Heart right ventricle (tissue), 16 donors: Measurements from ENCODE around the gene MPRIP. TPM values are rescaled to one million over a fixed set of nuclear protein-coding genes. Genes with fewer than 3 reads are reported as not detected.
"Not testable (repeated sequence)": the region's sequence is repeated elsewhere in the genome, so short reads cannot be mapped to it uniquely, and the experiment has no call there.

Experiments
- ATAC-seq, 8 donors: fragments of 200-7000 bp; cut with Tn5 transposase; one replicate each; pipeline ENCODE4 v1.9.1; 2020; ENCODE audit warnings: mild to moderate bottlenecking in 8 of 8, moderate library complexity in 8 of 8, moderate number of reproducible peaks in 1 of 8
- DNase-seq, 2 donors: peaks; one replicate each; pipeline ENCODE4 v3.0.0-alpha.2; 2020
- H3K27ac ChIP-seq, 10 donors: fragments of 200-600 bp; sonication (generic) in 2 of 10; one replicate each; pipeline versions ENCODE4 v1.5.0 to v1.8.0; 2020 to 2022; ENCODE audit warnings: mild to moderate bottlenecking in 3 of 10
- H3K27me3 ChIP-seq, 7 donors: fragments of 200-600 bp; one replicate each; pipeline ENCODE4 v1.8.0; 2021 to 2022; ENCODE audit warnings: mild to moderate bottlenecking in 2 of 7
- H3K36me3 ChIP-seq, 9 donors: fragments of 200-600 bp; sonication (generic) in 1 of 9; one replicate each; pipeline versions ENCODE4 v1.5.0 to v1.8.0; 2020 to 2022; ENCODE audit warnings: mild to moderate bottlenecking in 2 of 9
- H3K4me1 ChIP-seq, 9 donors: fragments of 200-600 bp; sonication (generic) in 1 of 9; one replicate each; pipeline versions ENCODE4 v1.5.0 to v1.8.0; 2020 to 2022; ENCODE audit warnings: mild to moderate bottlenecking in 4 of 9
- H3K4me3 ChIP-seq, 10 donors: fragments of 200-600 bp; sonication (generic) in 2 of 10; one replicate each; pipeline versions ENCODE4 v1.5.0 to v1.8.0; 2020 to 2022; ENCODE audit warnings: mild to moderate bottlenecking in 7 of 10, moderate library complexity in 2 of 10
- H3K9me3 ChIP-seq, 11 donors: fragments of 200-600 bp in 10 of 11; sonication (generic) in 2 of 11; one replicate each; pipeline versions ENCODE4 v1.5.0 to v1.8.0; 2013 to 2022; ENCODE audit warnings: mild to moderate bottlenecking in 2 of 11, control low read depth in 1 of 11, moderate library complexity in 1 of 11
- whole genome bisulfite sequencing, 2 donors: extraction: QIAGEN DNeasy Blood & Tissue Kit; methylation state at CpG; one replicate each; pipeline ENCODE4 v1.1.7; 2013; ENCODE audit warnings: inconsistent platforms in 1 of 2; 5-methylcytosine and 5-hydroxymethylcytosine counted together
- intact Hi-C, 10 donors: fragments of 100-400 bp; cut with DNase I; formaldehyde crosslinking; loops; one replicate each; pipeline versions ENCODE4 v1.11.1 to v1.14.2; 2022
- polyA plus RNA-seq, 2 donors: library from polyadenylated mRNA; stranded (reverse); fragments of 200-250 nt; gene quantifications; one replicate each; pipeline ENCODE4 v1.2.3, GENCODE V29; 2013
- total RNA-seq, 10 donors: library from RNA; stranded (reverse); fragmentation: NEBNext Ultra II Directional in 3 of 10; extraction: Animal tissue kit (Norgen Biotek cat#: 25700) in 3 of 10; gene quantifications; one replicate each; pipeline versions ENCODE4 v1.2.1 to v1.2.4, GENCODE V29; 2021 to 2023
- TF ChIP-seq, protein P1 (sequence below), 9 donors: fragments of 200-600 bp; sonication (generic) in 2 of 9; IDR thresholded peaks; one replicate each; pipeline versions ENCODE4 v1.5.0 to v1.8.0; 2021 to 2022; ENCODE audit warnings: antibody characterized with exemption in 9 of 9, mild to moderate bottlenecking in 5 of 9, moderate library complexity in 1 of 9
- donor health status: Arrhythmogenic right ventricular cardiomyopathy.
- donor health status: ischemic (EF 13 %, LVEDD 7.1; RV severe dilation, severe dysfunction).
- donor health status: healthy with polysubstance abuse.
- donor health status: DM: no; HTN: yes; CAD: no.
- donor health status: DM: no; HTN: no; CAD: no.
- donor health status: ischemic (EF 25% LVEDD 6.9; RV normal size, moderate dysfunction).
- donor health status: ischemic (EF 25% LVEDD 5.7; RV mildly dilated, moderate dysfunction).
- donor health status: healthy.
- donor health status: DM: yes; HTN: yes; CAD: no.
- donor health status: Ischemic cardiomyopathy.
- donor health status: ischemic (EF 35%, LVEDD 5.7; RV mildly dilated, moderate dysfunction).
- donor health status: nonischemic (EF 11% LVEDD 7.7; RV severe dilation, severe dysfunction).
- donor health status: DM: yes; HTN: yes; CAD: no.
- donor health status: PGD.
- donor health status: ischemic (EF 29% LVEDD 5.4; RV normal size, mild dysfunction).
- donor health status: nonischemic (EF 23%, LVEDD 6.1; RV moderate dilation, normal function).

The MPRIP gene
- total and polyA plus RNA-seq, 12 donors = 225 to 409 (median 321) TPM

DNA sequence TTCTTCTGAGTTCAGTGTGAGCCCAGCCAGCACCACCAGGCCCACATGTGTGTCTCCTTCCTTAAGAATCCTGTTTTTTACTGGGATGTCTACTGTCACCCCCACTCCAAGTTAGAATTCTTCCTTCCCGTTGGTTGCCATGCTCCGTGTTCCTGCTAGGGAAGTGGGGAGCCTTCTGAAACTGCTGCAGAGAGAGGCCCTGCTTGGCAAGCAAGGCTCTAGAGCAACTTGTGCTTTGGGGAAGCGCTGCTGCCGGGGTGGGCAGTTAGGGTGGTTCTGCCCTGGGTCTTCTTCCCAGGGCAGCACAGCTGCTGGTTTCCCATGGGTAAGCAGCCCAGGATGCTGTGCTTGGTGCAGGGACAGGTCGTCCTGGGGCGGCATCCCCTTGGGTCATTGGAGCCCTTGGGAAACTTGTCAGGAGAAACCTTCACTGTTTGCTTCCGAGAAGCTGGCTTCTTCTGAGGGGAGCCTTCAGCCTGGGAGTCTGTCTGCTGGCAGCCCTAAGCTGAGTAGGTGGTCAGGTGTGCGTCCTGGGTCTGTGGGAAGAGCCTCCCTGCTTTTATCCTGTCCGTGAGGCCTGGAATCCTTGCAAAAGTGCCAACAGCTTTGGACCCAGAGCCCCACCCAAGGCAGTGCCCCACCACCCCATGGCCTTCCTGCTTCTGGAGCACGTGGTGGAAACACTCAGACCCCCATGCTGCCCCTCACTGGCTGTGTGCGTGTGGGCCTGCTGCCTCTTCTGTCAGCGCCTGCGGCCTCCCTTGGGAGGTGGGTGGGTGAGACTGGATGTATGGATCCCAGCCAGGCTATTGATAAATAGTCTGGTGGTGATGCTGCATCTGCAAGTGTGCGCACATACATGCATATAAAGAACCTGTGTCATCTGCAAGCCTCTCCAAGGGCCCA lies 92.0 kb downstream of the MPRIP start:
- Histone ChIP-seq H3K27me3 (no peaks in the 10 kb centered on the region), H3K36me3 (peaks cover 0 to 100% (median 58%) of the 10 kb centered on the region in 9 donors), H3K27ac (peak overlapping the region in 1 of 10 donors; percentile 42), H3K4me3 (no peak overlapping the region), H3K4me1 (peaks cover 0 to 41% (median 10%) of the 10 kb centered on the region in 9 donors), H3K9me3 (no peaks in the 10 kb centered on the region)
- intact Hi-C loops = loop anchor here in 2 of 10 donors (5.0 kb wide), 2 partner anchors 57 to 127 kb away; no protein-coding TSS in a partner anchor
- TF ChIP-seq, protein P1, sequence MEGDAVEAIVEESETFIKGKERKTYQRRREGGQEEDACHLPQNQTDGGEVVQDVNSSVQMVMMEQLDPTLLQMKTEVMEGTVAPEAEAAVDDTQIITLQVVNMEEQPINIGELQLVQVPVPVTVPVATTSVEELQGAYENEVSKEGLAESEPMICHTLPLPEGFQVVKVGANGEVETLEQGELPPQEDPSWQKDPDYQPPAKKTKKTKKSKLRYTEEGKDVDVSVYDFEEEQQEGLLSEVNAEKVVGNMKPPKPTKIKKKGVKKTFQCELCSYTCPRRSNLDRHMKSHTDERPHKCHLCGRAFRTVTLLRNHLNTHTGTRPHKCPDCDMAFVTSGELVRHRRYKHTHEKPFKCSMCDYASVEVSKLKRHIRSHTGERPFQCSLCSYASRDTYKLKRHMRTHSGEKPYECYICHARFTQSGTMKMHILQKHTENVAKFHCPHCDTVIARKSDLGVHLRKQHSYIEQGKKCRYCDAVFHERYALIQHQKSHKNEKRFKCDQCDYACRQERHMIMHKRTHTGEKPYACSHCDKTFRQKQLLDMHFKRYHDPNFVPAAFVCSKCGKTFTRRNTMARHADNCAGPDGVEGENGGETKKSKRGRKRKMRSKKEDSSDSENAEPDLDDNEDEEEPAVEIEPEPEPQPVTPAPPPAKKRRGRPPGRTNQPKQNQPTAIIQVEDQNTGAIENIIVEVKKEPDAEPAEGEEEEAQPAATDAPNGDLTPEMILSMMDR (IDR thresholded peaks at IDR 0.05) = no peak
- 72 to 80% methylated on average over 14 of the region's 14 CpGs for WGBS, 2 donors
- peak in 1 of 2 donors; percentile 8 for DNase-seq
- peak in 2 of 8 donors; percentile 10 for ATAC-seq

DNA sequence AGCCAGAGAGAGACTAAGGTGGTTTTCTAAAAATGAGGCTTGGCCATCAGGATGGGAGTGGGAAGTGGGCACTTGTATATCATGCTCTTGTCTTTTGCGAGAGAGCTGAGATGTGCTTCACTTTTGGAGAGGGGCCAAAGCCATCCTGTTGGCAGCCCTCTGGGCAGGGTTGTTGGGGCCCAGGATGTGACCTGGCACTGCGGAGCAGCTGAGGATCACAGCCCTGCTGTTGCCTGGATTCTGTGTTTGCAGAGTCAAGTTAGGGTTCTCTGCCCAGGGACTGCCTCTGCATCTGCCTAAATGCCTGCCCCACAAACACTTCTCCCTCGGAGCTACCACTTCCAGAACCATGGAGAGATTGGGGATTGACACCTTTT lies 92.7 kb downstream of the MPRIP start:
- peak in 1 of 2 donors; percentile 33 for DNase-seq
- peak in 6 of 8 donors; percentile 50 to 85 (median 58) for ATAC-seq
- TF ChIP-seq, protein P1 (IDR thresholded peaks at IDR 0.05) = no peak
- no peaks in the 10 kb centered on the region for H3K27me3 ChIP-seq
- peak overlapping the region in 1 of 10 donors; percentile 42 for H3K27ac ChIP-seq
- H3K36me3 ChIP-seq = peaks cover 0 to 100% (median 57%) of the 10 kb centered on the region in 9 donors
- intact Hi-C loops = loop anchor here in 2 of 10 donors (5.0 kb wide), 2 partner anchors 58 to 128 kb away; no protein-coding TSS in a partner anchor
- H3K9me3 ChIP-seq = no peaks in the 10 kb centered on the region
- H3K4me3 ChIP-seq = no peak overlapping the region
- 41 to 57% methylated on average over 3 of the region's 3 CpGs for WGBS, 2 donors
- H3K4me1 ChIP-seq = peaks cover 0 to 41% (median 10%) of the 10 kb centered on the region in 9 donors

DNA sequence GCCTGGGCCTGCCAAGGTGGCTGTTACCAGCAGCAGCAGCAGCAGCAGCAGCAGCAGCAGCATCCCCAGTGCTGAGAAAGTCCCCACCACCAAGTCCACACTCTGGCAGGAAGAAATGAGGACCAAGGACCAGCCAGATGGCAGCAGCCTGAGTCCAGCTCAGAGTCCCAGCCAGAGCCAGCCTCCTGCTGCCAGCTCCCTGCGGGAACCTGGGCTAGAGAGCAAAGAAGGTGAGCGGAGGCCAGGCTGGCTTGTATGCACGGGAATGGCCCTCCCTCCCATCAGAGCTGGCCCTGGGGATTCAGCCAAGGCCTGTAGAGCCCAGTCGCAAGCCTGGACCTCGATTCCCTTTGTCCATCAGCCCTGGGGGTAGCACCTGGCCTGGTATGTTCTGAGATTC lies 94.0 kb downstream of the MPRIP start:
- 75 to 91% methylated on average over 5 of the region's 5 CpGs for WGBS, 2 donors
- H3K9me3 ChIP-seq, H3K4me3 ChIP-seq, H3K27me3 ChIP-seq, H3K27ac ChIP-seq, ATAC-seq, intact Hi-C loops: not testable (repeated sequence)
- Histone ChIP-seq H3K36me3 (peaks cover 0 to 100% (median 52%) of the 10 kb centered on the region in 9 donors), H3K4me1 (peaks cover 0 to 45% (median 15%) of the 10 kb centered on the region in 9 donors)
- DNase-seq = peak in 1 of 2 donors; percentile 1

GRCh38 chr17:17137731-17138585 lies 95.7 kb downstream of the MPRIP start:
- intact Hi-C loops = no loop called here
- H3K36me3 ChIP-seq = peaks cover 0 to 100% (median 46%) of the 10 kb centered on the region in 9 donors
- H3K9me3 ChIP-seq = no peaks in the 10 kb centered on the region
- DNase-seq (peak in 1 of 2 donors; percentile 6), ATAC-seq (no peak)
- peaks cover 5 to 51% (median 21%) of the 10 kb centered on the region in 9 donors for H3K4me1 ChIP-seq
- no peaks in the 10 kb centered on the region for H3K27me3 ChIP-seq
- WGBS, 2 donors = 88 to 89% methylated on average over 27 to 30 of the region's 30 CpGs
- H3K27ac ChIP-seq = no peak overlapping the region
- TF ChIP-seq, protein P1 (IDR thresholded peaks at IDR 0.05) = no peak
- no peak overlapping the region for H3K4me3 ChIP-seq
